Naive thymus-derived CD4-positive, alpha-beta T cell (primary cell): ENCODE measurements around the gene FAU. TPM values are rescaled to one million over a fixed set of nuclear protein-coding genes. Genes with fewer than 3 reads are reported as not detected.

Experiments used
- ATAC-seq: fragments of 150-1000 bp; cut with Tn5 transposase; 2 replicates; pipeline ENCODE4 v1.10.0; 2021; ENCODE audit warnings: mild to moderate bottlenecking, moderate library complexity
- CTCF ChIA-PET: fragments of 350-600 bp; sonication (Branson Sonifier 250); formaldehyde crosslinking; loops from one replicate; lab custom pipeline; 2021; ENCODE audit warnings: antibody characterized with exemption; lab: Charles Lee
- POLR2A ChIA-PET: fragments of 350-600 bp; sonication (Branson Sonifier 250); formaldehyde crosslinking; loops from one replicate; lab custom pipeline; 2021; ENCODE audit warnings: antibody characterized with exemption, inconsistent platforms; lab: Charles Lee
- DNase-seq, 9 donors: peaks; one replicate each; pipeline versions ENCODE4 v3.0.0 to v3.0.0-alpha.2; 2020 to 2022; ENCODE audit warnings: mixed read lengths in 1 of 9
- H3K27ac ChIP-seq: one replicate; pipeline ENCODE4 v1.7.0; 2013; ENCODE audit warnings: mild to moderate bottlenecking, low read depth, low read length, moderate library complexity
- H3K27me3 ChIP-seq, 2 donors: one replicate each; pipeline ENCODE4 v1.7.0; 2013; ENCODE audit warnings: low read length in 2 of 2, mild to moderate bottlenecking in 2 of 2, moderate library complexity in 2 of 2; ENCODE audit not compliant: control insufficient read depth in 2 of 2, insufficient read depth in 2 of 2
- H3K36me3 ChIP-seq, 3 experiments: 1 replicate in 2 of 3; 2 replicates in 1 of 3; pipeline ENCODE4 v1.7.0; 2013; ENCODE audit warnings: low read length in 3 of 3, mild to moderate bottlenecking in 3 of 3, moderate library complexity in 1 of 3; ENCODE audit not compliant: insufficient read depth in 3 of 3, control insufficient read depth in 2 of 3
- H3K4me1 ChIP-seq, 2 donors: one replicate each; pipeline ENCODE4 v1.7.0; 2013; ENCODE audit warnings: low read length in 2 of 2, mild to moderate bottlenecking in 2 of 2, moderate library complexity in 1 of 2; ENCODE audit not compliant: control insufficient read depth in 2 of 2, insufficient read depth in 2 of 2
- H3K4me3 ChIP-seq: 2 replicates; pipeline ENCODE4 v1.7.0; 2013; ENCODE audit warnings: mild to moderate bottlenecking, low read length
- H3K9me3 ChIP-seq, 3 experiments: 1 replicate in 2 of 3; 2 replicates in 1 of 3; pipeline ENCODE4 v1.7.0; 2013; ENCODE audit warnings: low read length in 3 of 3; ENCODE audit not compliant: control insufficient read depth in 2 of 3
- H3K27ac Mint-ChIP-seq, 9 donors: one replicate each; pipeline ENCODE4 v1.8.0; 2020 to 2022; ENCODE audit warnings: mixed read lengths in 9 of 9, mild to moderate bottlenecking in 8 of 9, moderate library complexity in 5 of 9, inconsistent platforms in 2 of 9
- H3K27me3 Mint-ChIP-seq, 5 donors: one replicate each; pipeline ENCODE4 v1.8.0; 2021 to 2022; ENCODE audit warnings: mixed read lengths in 5 of 5, mild to moderate bottlenecking in 1 of 5
- H3K36me3 Mint-ChIP-seq, 5 donors: one replicate each; pipeline ENCODE4 v1.8.0; 2020 to 2022; ENCODE audit warnings: mixed read lengths in 5 of 5, mild to moderate bottlenecking in 3 of 5, inconsistent platforms in 1 of 5
- H3K4me1 Mint-ChIP-seq, 7 donors: one replicate each; pipeline ENCODE4 v1.8.0; 2020 to 2022; ENCODE audit warnings: mixed read lengths in 7 of 7, mild to moderate bottlenecking in 3 of 7, inconsistent platforms in 1 of 7
- H3K4me3 Mint-ChIP-seq, 10 donors: one replicate each; pipeline ENCODE4 v1.8.0; 2020 to 2022; ENCODE audit warnings: mild to moderate bottlenecking in 10 of 10, mixed read lengths in 10 of 10, moderate library complexity in 6 of 10, inconsistent platforms in 2 of 10
- H3K9me3 Mint-ChIP-seq, 11 donors: one replicate each; pipeline ENCODE4 v1.8.0; 2020 to 2022; ENCODE audit warnings: mixed read lengths in 11 of 11, mild to moderate bottlenecking in 4 of 11, inconsistent platforms in 1 of 11, moderate library complexity in 1 of 11
- intact Hi-C, 2 donors: fragments of 100-400 bp; cut with micrococcal nuclease; formaldehyde crosslinking; loops; one replicate each; pipeline ENCODE4 v1.15.1; 2023
- polyA plus RNA-seq, 2 donors: library from polyadenylated mRNA; unstranded; fragments of 300-500 nt; fragmentation: Illumina TruSeq; gene quantifications; one replicate each; pipeline ENCODE4 v1.2.3, GENCODE V29; 2021
- total RNA-seq, 6 experiments: library from RNA in 5 of 6; stranded (reverse) in 5 of 6; gene quantifications; 1 replicate in 5 of 6; 2 replicates in 1 of 6; pipeline ENCODE4 v1.2.3 and lab custom pipeline; 2021 to 2026

FAU gene
- total and polyA plus RNA-seq, 7 experiments from 2014 or later, result 1,053 to 1,849 (median 1,372) TPM

DNA sequence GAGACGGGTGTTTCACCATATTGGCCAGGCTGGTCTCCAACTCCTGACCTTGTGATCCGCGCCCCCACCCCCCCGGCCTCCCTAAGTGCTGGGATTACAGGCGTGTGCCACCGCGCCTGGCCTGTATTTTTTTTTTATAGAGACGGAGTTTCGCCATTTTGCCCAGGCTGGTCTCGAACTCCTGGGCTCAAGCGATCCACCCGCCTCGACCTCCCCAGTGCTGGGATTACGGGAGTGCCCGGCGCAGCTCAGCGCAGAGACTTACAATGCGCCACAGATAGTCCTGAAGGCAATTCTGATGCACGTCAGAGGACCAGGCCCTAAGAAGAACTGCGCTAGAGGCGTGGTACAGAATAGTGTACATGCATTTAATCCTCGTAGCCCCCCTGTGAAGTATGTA, 26.5 kb downstream of the FAU start:
- H3K9me3 Mint-ChIP-seq, result no peaks in the 10 kb centered on the region
- H3K27ac ChIP-seq, result peak overlapping the region; percentile 88
- ATAC-seq, result no peak
- ChIA-PET POLR2A (interaction anchor here (0.9 to 7.3 kb wide), 12 partner anchors 10 to 471 kb away, joined by 3 to 75 read pairs (median 5); partner anchors contain the start of genes FAU, MRPL49, SAC3D1 and SNX15), CTCF (no interaction called here)
- H3K36me3 Mint-ChIP-seq, result peaks cover 0 to 4% (median 0%) of the 10 kb centered on the region in 5 donors
- no peak for DNase-seq
- H3K4me3 ChIP-seq, result peak overlapping the region; percentile 92
- H3K36me3 ChIP-seq, result peaks cover 0 to 6% (median 5%) of the 10 kb centered on the region in 3 experiments
- H3K4me3 Mint-ChIP-seq, result peak overlapping the region; percentile 83 to 97 (median 94)
- no peaks in the 10 kb centered on the region for H3K27me3 ChIP-seq
- intact Hi-C loops, result loop anchor here in 1 of 2 donors (5.0 kb wide), 2 partner anchors 178 to 238 kb away; partner anchors contain the start of gene ATG2A
- peak overlapping the region; percentile 89 to 98 (median 97) for H3K27ac Mint-ChIP-seq
- peaks cover 9 to 15% of the 10 kb centered on the region in 2 donors for H3K4me1 ChIP-seq
- H3K9me3 ChIP-seq, result no peaks in the 10 kb centered on the region
- no peaks in the 10 kb centered on the region for H3K27me3 Mint-ChIP-seq
- peaks cover 8 to 28% (median 18%) of the 10 kb centered on the region in 7 donors for H3K4me1 Mint-ChIP-seq

DNA sequence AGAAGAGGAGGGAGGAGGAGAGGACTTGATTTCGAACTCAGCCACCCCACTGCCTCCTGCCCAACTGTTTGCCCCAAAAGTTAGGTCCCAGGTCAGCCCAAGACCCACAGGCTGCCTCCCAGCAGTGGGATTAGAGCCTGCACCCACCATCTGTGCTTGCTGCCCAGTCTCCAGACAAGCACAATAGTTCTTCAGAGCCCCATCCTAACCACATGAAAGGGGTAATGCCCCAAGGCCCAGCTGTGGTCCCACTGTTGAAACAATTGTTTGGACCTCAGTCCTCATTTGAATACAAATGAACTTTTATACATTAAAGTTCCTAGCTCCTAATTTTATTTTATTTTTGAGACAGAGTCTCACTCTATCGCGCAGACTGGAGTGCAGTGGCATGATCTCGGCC, 31.3 kb downstream of the FAU start:
- no peak for DNase-seq
- H3K4me3 ChIP-seq, result no peak overlapping the region
- H3K36me3 ChIP-seq, result peaks cover 0 to 41% (median 6%) of the 10 kb centered on the region in 3 experiments
- intact Hi-C loops, result no loop called here
- H3K27ac Mint-ChIP-seq, result no peak overlapping the region
- CTCF ChIA-PET, result interaction anchor here (0.8 to 1.3 kb wide), 2 partner anchors 18 to 23 kb away, joined by 3 read pairs; no protein-coding TSS in a partner anchor
- no peaks in the 10 kb centered on the region for H3K27me3 Mint-ChIP-seq
- H3K36me3 Mint-ChIP-seq, result peaks cover 0 to 20% (median 10%) of the 10 kb centered on the region in 5 donors
- H3K4me1 Mint-ChIP-seq, result peaks cover 4 to 7% (median 5%) of the 10 kb centered on the region in 7 donors
- no peak overlapping the region for H3K27ac ChIP-seq
- peaks cover 1% of the 10 kb centered on the region in 2 donors for H3K4me1 ChIP-seq
- H3K9me3 ChIP-seq, result no peaks in the 10 kb centered on the region
- H3K27me3 ChIP-seq, result no peaks in the 10 kb centered on the region
- no peak for ATAC-seq
- POLR2A ChIA-PET, result interaction anchor here (1.1 to 1.6 kb wide), 3 partner anchors 13 to 44 kb away, joined by 4 to 5 read pairs (median 4); partner anchors contain the start of gene SYVN1
- no peak overlapping the region for H3K4me3 Mint-ChIP-seq
- no peaks in the 10 kb centered on the region for H3K9me3 Mint-ChIP-seq

DNA sequence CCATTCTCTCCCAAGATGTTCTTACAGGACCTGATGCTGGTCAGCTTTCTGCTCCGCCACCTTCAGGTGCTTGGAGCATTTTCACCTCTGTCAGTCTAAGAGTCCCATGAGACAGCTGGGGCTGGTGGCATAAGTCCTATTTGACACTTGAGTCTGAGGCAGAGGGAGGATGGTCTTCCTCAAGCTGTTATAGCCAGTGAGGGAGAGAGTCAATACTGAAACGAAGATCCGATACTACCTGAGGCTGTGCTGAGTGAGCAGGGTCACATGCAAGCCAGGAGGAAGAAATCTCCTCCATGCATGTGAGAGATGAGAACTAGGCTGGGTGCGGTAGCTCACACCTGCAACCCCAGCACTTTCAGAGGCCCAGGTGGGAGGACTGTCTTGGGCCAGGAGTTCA, 32.3 kb downstream of the FAU start:
- intact Hi-C loops, result loop anchor here in 1 of 2 donors (10.0 kb wide), 1 partner anchor 245 kb away; the partner anchor contains the start of gene CDC42BPG
- ATAC-seq, result no peak

DNA sequence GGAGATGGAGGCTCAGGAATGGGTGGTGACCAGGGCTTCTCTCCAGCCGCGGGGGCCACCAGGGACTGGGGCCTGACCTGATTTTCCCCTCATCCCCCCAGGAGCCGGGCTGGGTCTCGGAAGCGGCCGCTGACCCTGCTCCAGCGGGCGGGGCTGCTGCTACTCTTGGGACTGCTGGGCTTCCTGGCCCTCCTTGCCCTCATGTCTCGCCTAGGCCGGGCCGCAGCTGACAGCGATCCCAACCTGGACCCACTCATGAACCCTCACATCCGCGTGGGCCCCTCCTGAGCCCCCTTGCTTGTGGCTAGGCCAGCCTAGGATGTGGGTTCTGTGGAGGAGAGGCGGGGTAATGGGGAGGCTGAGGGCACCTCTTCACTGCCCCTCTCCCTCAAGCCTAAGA, 34.1 kb downstream of the FAU start:
- ChIA-PET POLR2A (interaction anchor here (3.2 kb wide), 1 partner anchor 34 kb away, joined by 22 read pairs; the partner anchor contains the start of genes FAU and MRPL49), CTCF (no interaction called here)

More for the DNA sequence above, 32.3 kb downstream of the FAU start:
- Mint-ChIP-seq H3K27ac (no peak overlapping the region), H3K9me3 (peaks cover 0 to 3% (median 0%) of the 10 kb centered on the region in 11 donors), H3K27me3 (no peaks in the 10 kb centered on the region), H3K4me3 (no peak overlapping the region), H3K36me3 (peaks cover 0 to 22% (median 12%) of the 10 kb centered on the region in 5 donors), H3K4me1 (peaks cover 7 to 15% (median 12%) of the 10 kb centered on the region in 7 donors)
- ChIA-PET CTCF (interaction anchor here (1.2 to 1.3 kb wide), 2 partner anchors 24 to 29 kb away, joined by 3 to 4 read pairs; no protein-coding TSS in a partner anchor), POLR2A (interaction anchor here (0.8 to 1.4 kb wide), 2 partner anchors 14 to 27 kb away, joined by 3 to 4 read pairs; no protein-coding TSS in a partner anchor)
- no peak overlapping the region for H3K27ac ChIP-seq
- no peaks in the 10 kb centered on the region for H3K27me3 ChIP-seq
- H3K9me3 ChIP-seq, result no peaks in the 10 kb centered on the region
- peaks cover 6 to 9% of the 10 kb centered on the region in 2 donors for H3K4me1 ChIP-seq
- no peak for DNase-seq
- H3K36me3 ChIP-seq, result peaks cover 0 to 43% (median 11%) of the 10 kb centered on the region in 3 experiments
- no peak overlapping the region for H3K4me3 ChIP-seq

DNA sequence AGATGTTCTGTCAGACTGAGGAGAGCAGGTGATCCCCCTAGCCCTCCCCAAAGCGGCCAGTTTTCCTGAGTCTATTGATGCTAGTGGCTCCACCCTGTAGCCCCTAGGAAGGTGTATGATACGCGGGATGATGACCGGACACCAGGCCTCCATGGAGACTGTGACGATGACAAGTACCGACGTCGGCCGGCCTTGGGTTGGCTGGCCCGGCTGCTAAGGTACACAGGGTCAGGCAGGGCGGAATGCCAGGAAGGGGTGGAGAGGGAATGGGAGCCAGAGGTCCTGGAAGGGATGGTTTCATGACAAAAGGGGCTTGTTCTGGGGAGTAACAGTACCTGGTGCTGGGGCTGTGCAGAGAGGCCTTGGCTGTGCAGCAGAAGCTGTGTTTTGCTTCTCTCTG, 34.7 kb downstream of the FAU start:
- Histone ChIP-seq H3K4me3 (no peak overlapping the region), H3K9me3 (no peaks in the 10 kb centered on the region), H3K4me1 (peaks cover 13 to 14% of the 10 kb centered on the region in 2 donors), H3K36me3 (peaks cover 0 to 43% (median 11%) of the 10 kb centered on the region in 3 experiments), H3K27ac (no peak overlapping the region), H3K27me3 (no peaks in the 10 kb centered on the region)
- ChIA-PET CTCF (no interaction called here), POLR2A (interaction anchor here (0.6 to 3.2 kb wide), 3 partner anchors 34 to 325 kb away, joined by 3 to 22 read pairs (median 12); partner anchors contain the start of genes FAU, MRPL49 and SYVN1)
- no peak for ATAC-seq
- H3K4me1 Mint-ChIP-seq, result peaks cover 20 to 34% (median 27%) of the 10 kb centered on the region in 7 donors
- H3K27ac Mint-ChIP-seq, result peak overlapping the region in 2 of 9 donors; percentile 10 to 36
- peaks cover 0 to 4% (median 0%) of the 10 kb centered on the region in 5 donors for H3K27me3 Mint-ChIP-seq
- H3K9me3 Mint-ChIP-seq, result peaks cover 0 to 8% (median 0%) of the 10 kb centered on the region in 11 donors
- intact Hi-C loops, result loop anchor here in 1 of 2 donors (10.0 kb wide), 1 partner anchor 242 kb away; the partner anchor contains the start of gene CDC42BPG
- peak overlapping the region in 1 of 10 donors; percentile 25 for H3K4me3 Mint-ChIP-seq
- no peak for DNase-seq
- peaks cover 0 to 22% (median 17%) of the 10 kb centered on the region in 5 donors for H3K36me3 Mint-ChIP-seq

More for the DNA sequence above, 34.1 kb downstream of the FAU start:
- peaks cover 0 to 22% (median 17%) of the 10 kb centered on the region in 5 donors for H3K36me3 Mint-ChIP-seq
- H3K4me1 ChIP-seq, result peaks cover 13 to 14% of the 10 kb centered on the region in 2 donors
- peaks cover 20 to 33% (median 25%) of the 10 kb centered on the region in 7 donors for H3K4me1 Mint-ChIP-seq
- no peaks in the 10 kb centered on the region for H3K9me3 ChIP-seq
- no peak overlapping the region for H3K4me3 ChIP-seq
- H3K27ac Mint-ChIP-seq, result peak overlapping the region in 1 of 9 donors; percentile 10
- peaks cover 0 to 4% (median 0%) of the 10 kb centered on the region in 5 donors for H3K27me3 Mint-ChIP-seq
- ATAC-seq (no peak), DNase-seq (no peak)
- no peak overlapping the region for H3K4me3 Mint-ChIP-seq
- H3K36me3 ChIP-seq, result peaks cover 0 to 43% (median 11%) of the 10 kb centered on the region in 3 experiments
- intact Hi-C loops, result loop anchor here in 1 of 2 donors (10.0 kb wide), 1 partner anchor 243 kb away; the partner anchor contains the start of gene CDC42BPG
- H3K27ac ChIP-seq, result no peak overlapping the region
- H3K9me3 Mint-ChIP-seq, result peaks cover 0 to 8% (median 0%) of the 10 kb centered on the region in 11 donors
- H3K27me3 ChIP-seq, result no peaks in the 10 kb centered on the region

DNA sequence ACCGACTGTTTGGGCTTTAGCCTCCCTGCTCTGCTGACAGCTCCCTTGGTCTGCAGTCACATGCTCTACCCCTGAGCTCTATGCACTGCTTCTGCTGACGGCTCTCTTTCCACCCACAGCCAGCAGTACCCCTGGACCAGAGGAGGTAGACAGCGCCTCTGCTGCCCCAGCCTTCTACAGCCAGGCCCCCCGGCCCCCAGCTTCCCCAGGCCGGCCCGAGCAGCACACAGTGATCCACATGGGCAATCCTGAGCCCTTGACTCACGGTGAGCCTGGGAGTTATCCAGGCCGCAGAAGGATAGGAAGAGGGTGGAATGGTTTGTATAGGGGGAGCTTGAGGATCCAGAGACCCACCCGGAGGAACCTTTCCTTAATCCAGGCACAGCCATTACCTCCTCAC, 35.1 kb downstream of the FAU start:
- CTCF ChIA-PET, result no interaction called here
- no peaks in the 10 kb centered on the region for H3K9me3 ChIP-seq

More for the DNA sequence above, 35.1 kb downstream of the FAU start:
- H3K4me3 ChIP-seq, result no peak overlapping the region
- no peak overlapping the region for H3K27ac ChIP-seq
- POLR2A ChIA-PET, result interaction anchor here (0.6 to 3.2 kb wide), 5 partner anchors 23 to 803 kb away, joined by 3 to 22 read pairs (median 3); partner anchors contain the start of genes FAU, MRPL49 and SYVN1
- peaks cover 0 to 43% (median 11%) of the 10 kb centered on the region in 3 experiments for H3K36me3 ChIP-seq
- ATAC-seq (no peak), DNase-seq (no peak)
- Mint-ChIP-seq H3K27ac (peak overlapping the region in 1 of 9 donors; percentile 36), H3K4me1 (peaks cover 20 to 34% (median 27%) of the 10 kb centered on the region in 7 donors), H3K27me3 (peaks cover 0 to 4% (median 0%) of the 10 kb centered on the region in 5 donors), H3K36me3 (peaks cover 0 to 22% (median 17%) of the 10 kb centered on the region in 5 donors), H3K4me3 (peak overlapping the region in 2 of 10 donors; percentile 15 to 42), H3K9me3 (peaks cover 0 to 8% (median 0%) of the 10 kb centered on the region in 11 donors)
- intact Hi-C loops, result loop anchor here in 1 of 2 donors (10.0 kb wide), 1 partner anchor 242 kb away; the partner anchor contains the start of gene CDC42BPG
- no peaks in the 10 kb centered on the region for H3K27me3 ChIP-seq
- H3K4me1 ChIP-seq, result peaks cover 13 to 14% of the 10 kb centered on the region in 2 donors
